DMS 273 (cell line): ENCODE data around the gene PLB1.
"Not testable (repeated sequence)": the region's sequence is repeated elsewhere in the genome, so short reads cannot be mapped to it uniquely, and the experiment has no call there.

Experiments used
- DNase-seq: peaks from one replicate; lab custom pipeline; 2025; ENCODE audit not compliant: unreplicated experiment; lab: John Stamatoyannopoulos, UW

PLB1 gene

DNA sequence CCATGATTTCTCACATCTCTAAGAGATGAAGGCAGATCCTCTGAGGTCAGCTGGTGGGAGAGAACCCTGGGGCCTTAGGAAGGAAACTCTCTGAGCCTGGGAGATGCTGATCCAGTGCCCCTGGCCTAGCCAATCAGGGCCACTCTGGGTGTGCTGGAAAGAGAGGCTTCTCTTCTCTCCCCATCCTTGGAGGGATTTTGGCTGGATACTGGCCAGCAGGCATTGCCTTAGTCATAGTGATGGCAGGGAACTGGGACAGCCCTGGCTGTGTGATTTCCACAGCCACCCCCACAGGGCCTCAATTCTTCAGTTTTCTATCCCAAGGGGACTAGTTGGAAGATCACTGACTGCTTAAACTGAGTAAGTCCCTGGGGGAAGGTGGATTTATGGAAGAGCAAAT lies 26.6 kb upstream of the PLB1 start:
- no peak for DNase-seq

DNA sequence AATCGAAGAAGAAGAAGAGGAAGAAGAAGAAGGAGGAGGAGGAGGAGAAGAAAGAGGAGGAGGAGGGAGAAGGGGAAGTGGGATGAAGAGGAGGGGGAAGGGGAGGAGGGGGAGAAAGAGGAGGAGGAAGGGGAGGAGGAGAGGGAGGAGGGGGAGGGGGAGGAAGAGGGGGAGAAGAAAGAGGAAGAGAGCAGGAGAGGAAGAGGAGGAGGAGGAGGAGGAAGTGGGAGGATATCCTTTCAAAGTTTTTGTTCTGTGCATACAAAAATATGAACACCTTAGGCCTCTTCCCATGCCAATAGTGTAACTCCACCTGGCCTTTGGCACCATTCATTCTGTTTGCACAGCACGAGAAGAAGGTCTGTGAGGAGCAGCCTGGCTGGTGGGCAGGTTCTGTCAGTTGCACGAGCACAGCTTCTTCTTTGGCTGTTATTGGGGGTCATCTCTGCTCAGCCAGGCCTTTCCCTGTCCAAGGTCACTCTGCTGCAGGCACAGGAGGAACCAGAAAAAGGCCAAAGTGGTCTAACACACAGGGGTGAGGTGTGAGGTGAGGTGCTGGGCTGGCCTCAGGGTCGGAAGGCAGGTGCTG lies 25.8 kb upstream of the PLB1 start:
- DNase-seq, result no peak

DNA sequence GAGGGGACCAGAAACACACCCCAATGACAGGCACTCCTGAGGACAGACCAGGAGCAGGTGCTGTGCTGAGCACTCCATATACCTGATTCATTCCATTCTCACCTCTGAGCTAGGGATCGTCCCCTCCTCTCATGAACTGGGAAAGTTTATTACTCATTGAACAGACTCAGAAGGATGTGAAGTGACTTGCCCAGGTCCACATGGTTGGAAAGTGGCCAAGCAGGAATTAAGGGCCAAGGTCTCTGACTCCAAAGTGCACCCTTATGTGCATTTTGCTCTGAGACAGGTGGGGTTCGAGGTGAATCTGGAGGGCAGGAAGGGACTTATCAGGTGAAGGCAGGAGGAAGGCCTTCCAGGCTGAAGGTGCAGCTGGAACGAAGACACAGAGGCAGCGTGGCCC lies 25.1 kb upstream of the PLB1 start:
- DNase-seq, result no peak

- peak; percentile 17 for DNase-seq
Observed at GRCh38 chr2:28471214-28471613, 24.6 kb upstream of the PLB1 start.

- DNase-seq, result no peak
Observed at GRCh38 chr2:28471701-28472236, 24.1 kb upstream of the PLB1 start.

GRCh38 chr2:28472641-28473040 lies 23.2 kb upstream of the PLB1 start:
- not testable (repeated sequence) for DNase-seq

- no peak for DNase-seq
Observed at GRCh38 chr2:28475088-28475595, 20.7 kb upstream of the PLB1 start.

GRCh38 chr2:28477087-28477486 lies 18.8 kb upstream of the PLB1 start:
- no peak for DNase-seq

- DNase-seq, result no peak
Observed at GRCh38 chr2:28477645-28478044, 18.2 kb upstream of the PLB1 start.

DNA sequence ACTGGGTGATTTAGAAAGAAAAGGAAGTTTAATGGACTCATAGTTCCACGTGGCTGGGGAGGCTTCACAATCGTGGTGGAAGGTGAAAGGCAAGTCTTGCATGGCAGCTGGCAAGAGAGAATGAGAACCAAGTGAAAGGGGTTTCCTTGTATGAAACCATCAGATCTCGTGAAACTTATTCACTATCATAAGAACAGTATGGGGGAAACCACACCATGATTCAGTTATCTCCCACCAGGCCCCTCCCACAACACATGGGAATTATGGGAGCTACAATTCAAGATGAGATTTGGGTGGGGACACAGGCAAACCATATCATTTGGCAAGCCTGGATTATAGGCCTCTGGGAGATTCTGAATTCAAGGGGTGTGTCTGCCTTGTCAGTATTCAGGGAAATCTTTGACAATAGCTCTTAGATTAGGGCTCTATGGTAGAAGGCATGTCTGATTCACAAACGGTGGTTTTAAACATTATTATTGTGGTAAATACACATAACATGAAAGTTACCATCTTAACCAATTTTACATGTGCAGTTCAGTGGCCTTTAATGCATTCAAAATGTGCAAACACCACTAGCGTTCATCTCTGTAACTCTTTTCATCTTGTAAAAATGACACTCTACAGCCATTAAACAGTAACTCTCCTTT lies 15.3 kb upstream of the PLB1 start:
- DNase-seq, result no peak

DNA sequence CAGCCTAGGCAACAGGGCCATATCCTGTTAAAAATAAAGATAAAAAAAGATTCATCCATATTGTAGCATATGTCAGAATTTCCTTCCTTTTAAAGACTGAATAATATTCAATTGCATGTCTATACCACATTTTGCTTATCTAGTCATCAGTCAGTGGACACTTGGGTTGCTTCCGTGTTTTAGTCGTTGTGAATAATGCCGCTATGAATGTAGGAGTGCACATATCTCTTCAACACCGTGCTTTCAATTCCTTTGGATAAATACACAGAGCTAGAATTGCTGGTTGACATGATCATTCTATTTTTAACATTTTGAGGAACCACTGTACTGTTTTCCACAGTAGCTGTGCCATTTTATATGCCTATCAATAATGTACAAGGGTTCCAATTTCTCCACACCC lies 14.0 kb upstream of the PLB1 start:
- no peak for DNase-seq

GRCh38 chr2:28484835-28485234 lies 11.0 kb upstream of the PLB1 start:
- DNase-seq, result no peak

DNA sequence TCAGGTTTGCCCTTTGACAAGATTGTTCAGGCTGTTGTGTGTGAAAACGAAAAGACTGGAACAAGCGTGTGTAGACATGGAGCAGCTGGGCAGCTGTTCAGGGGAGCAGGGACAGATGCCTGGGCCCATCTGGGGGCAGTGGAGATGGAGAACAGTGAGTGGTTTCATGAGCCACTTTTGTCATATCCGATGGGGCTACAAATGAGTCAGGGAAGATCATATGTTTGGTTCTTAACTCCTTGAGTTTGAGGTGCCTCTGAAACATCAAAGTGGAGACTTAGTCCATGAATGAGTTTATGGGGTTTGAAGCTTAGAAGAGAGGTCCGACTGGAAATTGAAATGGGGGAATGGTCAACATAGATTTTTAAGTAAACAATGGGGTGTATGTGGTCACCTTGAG lies 9.3 kb upstream of the PLB1 start:
- no peak for DNase-seq

DNA sequence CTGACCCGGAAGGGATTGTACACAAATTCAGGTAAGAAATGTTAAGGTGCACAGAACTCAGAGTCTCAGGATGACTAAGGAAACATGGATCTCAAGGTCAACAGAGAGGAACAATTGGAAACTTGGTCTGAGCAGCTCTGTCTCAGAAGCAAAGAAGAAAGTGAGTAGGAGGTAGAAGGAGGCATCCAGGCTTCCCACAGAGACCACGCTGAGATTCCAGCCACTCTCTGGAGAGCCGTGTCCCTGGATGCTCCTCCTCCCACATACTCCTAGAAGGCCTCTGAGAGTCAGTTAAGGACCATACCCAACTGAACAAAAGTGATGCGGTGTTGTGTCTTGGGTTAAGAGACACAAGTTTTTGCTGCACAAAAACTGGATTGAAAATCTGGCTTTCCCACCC lies 8.6 kb upstream of the PLB1 start:
- DNase-seq, result no peak

GRCh38 chr2:28488083-28488830 lies 7.6 kb upstream of the PLB1 start:
- DNase-seq, result no peak

- DNase-seq, result no peak
Observed at GRCh38 chr2:28488858-28489575, 6.8 kb upstream of the PLB1 start.

DNA sequence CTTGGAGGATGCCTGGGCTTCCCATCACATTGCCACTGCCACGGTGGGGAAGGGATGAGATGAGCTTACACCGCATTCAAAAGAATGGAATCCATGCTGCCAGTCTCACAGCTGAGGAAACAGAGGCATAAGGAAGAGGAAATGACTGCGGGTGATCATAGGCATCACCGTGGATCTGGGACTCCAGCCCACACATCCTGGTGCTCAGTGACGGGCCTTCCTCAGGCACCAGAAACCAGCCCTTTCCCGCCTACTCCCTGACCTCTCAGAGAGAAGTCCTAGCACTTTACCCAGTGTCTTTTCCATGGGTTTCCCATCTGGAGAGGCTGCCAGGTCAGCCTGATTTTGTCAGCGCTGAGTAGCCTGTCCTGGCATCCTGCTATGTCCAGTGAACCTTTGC lies 5.3 kb upstream of the PLB1 start:
- no peak for DNase-seq

- DNase-seq, result no peak
Observed at GRCh38 chr2:28492282-28492681, 3.6 kb upstream of the PLB1 start.

- DNase-seq, result no peak
Observed at GRCh38 chr2:28493636-28494035, 2.2 kb upstream of the PLB1 start.

DNA sequence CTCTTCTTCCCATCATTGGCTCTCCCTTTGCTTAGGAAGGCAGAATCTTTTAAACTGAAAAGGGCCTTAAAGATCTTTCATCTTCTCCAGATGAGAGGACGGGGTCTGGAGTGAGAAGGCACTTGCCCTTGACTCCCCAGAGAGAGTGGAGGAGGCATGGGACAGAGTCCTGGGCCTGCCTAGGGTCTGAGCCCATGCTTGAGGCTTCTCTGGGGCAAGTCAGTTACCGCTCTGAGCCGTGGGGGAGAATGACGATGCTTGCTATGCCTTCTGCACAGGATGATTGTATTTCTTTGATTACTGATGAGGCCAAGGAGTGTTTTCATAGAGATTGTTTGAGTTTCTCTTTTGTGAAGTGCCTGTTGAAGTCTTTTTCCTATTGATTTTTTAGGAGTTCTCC lies 921 bp downstream of the PLB1 start:
- no peak for DNase-seq

DNA sequence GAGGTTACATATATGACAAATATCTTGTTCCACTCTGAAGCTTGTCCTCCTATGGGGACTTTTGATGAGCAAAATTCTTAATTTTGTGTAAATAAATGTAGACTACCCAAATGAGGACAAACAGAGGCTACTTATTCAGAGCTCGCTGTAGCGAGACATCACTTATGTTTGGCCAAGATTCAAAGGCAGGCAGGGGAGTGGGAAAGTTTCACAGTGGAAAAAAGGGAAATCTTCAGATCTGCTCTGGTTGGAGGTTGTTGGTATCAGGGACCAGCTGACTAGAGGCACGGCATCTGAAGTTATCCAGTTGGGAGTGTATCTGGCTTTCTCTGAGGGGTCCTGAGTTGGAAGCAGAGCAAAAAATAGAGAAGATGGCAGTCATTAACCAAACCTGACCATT lies 1.3 kb downstream of the PLB1 start:
- no peak for DNase-seq
